AG10803 (cell line): ENCODE results near the gene HOXC4.

Experiments used
- DNase-seq: peaks from one replicate; pipeline ENCODE4 v3.0.0; 2010; ENCODE audit warnings: low read depth
- H3K4me3 ChIP-seq: 2 replicates; pipeline ENCODE4 v1.5.1; 2011; ENCODE audit warnings: mild to moderate bottlenecking, low read length, control low read depth
- TF ChIP-seq, protein P1 (sequence below): conservative IDR thresholded peaks from 2 replicates; pipeline ENCODE4 v1.5.1; 2011; ENCODE audit warnings: mild to moderate bottlenecking, low read length, control low read depth, inconsistent platforms

The HOXC4 gene

DNA sequence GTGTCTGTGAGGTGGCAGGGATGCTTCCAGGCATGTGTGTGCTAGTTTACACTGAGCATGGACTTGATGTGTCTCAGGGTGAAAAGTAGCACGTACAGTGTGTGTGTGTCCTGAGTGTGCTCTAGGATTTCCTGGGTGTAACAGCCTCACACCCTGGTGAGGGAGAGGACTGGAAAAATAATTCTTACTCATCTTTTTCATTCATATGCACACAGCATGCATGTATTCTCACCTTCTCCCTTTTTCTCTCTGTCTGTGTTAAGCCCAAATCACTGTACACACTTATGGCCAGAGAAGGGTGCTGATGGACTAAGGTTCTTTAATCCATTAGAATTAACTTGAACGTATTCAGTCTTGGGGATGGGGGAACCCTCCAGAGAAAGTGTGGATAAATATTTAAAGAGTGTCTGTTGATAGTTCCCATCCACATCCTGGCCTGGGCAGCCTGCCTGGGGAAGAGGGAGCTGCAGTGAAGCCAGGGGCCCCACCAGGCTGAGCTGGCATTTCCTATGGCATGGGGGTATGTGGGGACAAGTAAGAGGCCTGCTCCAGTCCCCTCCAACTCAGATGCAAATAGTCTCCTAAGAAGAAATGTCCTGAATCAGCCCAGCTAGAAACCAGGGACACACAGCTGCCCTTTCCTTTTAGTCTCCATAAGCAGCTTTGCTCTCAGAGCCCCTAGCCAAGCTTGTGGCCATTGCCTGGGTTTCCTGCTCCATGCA, 45.9 kb upstream of the HOXC4 start:
- TF ChIP-seq, protein P1, sequence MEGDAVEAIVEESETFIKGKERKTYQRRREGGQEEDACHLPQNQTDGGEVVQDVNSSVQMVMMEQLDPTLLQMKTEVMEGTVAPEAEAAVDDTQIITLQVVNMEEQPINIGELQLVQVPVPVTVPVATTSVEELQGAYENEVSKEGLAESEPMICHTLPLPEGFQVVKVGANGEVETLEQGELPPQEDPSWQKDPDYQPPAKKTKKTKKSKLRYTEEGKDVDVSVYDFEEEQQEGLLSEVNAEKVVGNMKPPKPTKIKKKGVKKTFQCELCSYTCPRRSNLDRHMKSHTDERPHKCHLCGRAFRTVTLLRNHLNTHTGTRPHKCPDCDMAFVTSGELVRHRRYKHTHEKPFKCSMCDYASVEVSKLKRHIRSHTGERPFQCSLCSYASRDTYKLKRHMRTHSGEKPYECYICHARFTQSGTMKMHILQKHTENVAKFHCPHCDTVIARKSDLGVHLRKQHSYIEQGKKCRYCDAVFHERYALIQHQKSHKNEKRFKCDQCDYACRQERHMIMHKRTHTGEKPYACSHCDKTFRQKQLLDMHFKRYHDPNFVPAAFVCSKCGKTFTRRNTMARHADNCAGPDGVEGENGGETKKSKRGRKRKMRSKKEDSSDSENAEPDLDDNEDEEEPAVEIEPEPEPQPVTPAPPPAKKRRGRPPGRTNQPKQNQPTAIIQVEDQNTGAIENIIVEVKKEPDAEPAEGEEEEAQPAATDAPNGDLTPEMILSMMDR = no peak

DNA sequence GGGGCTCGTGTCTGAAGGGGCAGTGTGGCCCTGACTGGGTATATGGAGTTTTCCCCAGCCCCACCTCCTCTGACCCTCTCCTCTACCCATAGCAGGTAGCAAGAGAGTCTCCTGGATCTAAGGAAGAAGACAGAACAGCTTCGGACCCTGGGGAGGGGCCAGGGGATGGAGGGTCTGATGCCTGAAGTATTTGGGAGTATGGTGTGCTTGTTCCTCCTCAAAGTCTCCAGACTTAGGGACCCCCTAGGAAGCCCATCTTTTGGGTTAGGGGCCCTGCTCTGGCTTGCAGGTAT, 45.4 kb upstream of the HOXC4 start:
- peak overlapping the region; percentile 98 for H3K4me3 ChIP-seq
- TF ChIP-seq, protein P1 = no peak
- DNase-seq = no peak

More for the DNA sequence above, 45.9 kb upstream of the HOXC4 start:
- H3K4me3 ChIP-seq = peak overlapping the region; percentile 98
- DNase-seq = no peak

DNA sequence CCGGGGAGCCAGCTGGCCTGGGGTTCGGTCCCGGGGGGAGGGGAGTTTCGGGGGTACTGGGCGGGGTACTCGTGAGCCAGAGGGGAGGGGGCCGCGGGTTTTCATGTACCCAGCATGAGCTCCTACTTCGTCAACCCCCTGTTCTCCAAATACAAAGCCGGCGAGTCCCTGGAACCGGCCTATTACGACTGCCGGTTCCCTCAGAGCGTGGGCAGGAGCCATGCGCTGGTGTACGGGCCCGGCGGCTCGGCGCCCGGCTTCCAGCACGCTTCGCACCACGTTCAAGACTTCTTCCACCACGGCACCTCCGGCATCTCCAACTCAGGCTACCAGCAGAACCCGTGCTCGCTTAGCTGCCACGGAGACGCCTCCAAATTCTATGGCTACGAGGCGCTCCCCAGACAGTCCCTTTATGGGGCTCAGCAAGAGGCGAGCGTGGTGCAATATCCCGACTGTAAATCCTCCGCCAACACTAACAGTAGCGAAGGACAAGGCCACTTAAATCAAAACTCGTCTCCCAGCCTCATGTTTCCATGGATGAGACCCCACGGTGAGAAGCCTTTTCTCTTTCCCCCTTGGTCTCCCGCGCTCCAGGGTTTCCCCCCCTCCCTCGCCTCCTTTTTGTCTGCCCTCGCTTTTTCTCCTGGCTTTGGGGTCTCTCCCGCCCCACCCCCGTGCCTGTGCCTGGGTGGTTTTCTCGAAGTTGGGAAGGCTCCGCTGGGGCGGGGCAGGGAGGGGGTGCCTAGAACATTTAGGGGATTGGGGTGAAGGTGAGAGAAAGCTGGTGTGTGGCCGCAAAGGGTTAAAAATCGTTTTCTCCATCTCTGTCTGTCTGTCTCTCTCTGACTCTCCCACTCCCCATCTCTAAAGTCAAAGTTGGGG, 44.2 kb upstream of the HOXC4 start:
- H3K4me3 ChIP-seq = peak overlapping the region; percentile 98
- TF ChIP-seq, protein P1 = no peak
- no peak for DNase-seq

DNA sequence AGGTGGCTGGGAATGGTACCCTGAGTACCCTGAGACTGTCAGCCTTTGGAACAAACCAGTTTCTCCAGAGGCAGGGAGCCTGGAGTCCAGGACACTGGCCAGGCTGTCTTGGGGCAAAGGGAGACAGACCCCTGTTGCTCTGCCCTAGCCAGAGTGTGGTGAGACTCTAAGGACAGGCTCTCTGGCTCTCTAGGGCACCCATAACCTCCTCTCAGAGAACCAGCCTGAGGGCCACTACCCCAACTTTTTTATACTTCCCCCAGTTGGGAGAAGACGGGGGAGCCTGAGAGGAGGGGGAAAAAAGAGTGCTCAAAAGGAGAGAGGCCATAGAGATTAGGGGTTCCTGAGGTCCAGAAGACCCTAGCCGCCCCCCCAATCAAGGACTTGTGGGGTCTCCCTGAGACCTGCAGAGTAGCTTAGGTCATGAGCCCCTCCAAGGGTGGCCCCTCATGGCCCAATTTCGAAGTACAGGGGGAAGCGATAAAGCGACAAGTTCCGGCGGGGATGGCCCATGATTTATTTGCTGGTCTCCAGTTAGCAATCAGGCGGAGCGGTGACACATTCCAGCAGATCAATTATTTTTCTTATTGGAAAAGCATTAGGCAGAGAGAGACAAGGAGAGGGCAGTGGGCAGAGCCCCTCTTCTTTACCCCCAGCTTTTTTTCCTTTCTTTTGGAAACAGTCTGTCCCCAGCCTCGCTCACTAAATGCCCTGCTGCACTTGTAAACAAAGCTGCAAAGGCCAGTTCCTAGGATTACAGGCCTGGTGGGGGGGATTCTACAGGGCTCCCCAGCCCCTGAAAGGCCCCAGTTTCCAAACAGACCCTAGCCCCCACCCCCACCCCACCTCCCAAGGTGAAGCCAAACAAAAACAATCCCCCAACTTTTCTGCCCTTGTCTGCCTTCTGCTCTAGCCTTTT, 43.3 kb upstream of the HOXC4 start:
- no peak for DNase-seq
- H3K4me3 ChIP-seq = peak overlapping the region; percentile 98
- TF ChIP-seq, protein P1 = no peak

DNA sequence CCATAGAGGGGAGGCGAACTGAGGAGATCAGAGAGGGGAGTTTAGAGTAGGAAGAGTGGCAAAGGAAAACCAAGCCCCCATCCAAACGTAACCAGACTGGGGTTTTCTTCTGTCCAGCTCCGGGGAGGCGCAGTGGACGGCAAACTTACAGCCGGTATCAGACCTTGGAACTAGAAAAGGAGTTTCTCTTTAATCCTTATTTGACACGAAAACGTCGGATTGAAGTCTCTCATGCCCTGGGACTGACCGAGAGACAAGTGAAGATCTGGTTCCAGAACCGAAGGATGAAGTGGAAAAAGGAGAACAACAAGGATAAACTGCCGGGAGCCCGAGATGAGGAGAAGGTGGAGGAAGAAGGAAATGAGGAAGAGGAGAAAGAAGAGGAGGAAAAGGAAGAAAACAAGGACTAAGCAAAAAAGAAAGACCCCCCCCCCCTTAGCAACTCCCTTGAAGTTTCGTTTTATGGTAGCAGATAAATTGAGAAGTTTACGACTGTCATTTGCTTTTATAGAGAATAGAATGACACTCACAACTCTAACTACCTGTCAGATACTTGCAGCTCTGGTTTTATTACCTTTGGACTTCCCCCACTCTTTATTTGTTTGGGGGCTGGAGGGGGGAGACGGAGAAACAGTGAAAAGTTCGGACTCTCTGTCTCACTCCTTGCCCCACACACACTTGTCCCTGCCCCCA, 42.5 kb upstream of the HOXC4 start:
- no peak for DNase-seq
- TF ChIP-seq, protein P1 = no peak
- H3K4me3 ChIP-seq = peak overlapping the region; percentile 98

DNA sequence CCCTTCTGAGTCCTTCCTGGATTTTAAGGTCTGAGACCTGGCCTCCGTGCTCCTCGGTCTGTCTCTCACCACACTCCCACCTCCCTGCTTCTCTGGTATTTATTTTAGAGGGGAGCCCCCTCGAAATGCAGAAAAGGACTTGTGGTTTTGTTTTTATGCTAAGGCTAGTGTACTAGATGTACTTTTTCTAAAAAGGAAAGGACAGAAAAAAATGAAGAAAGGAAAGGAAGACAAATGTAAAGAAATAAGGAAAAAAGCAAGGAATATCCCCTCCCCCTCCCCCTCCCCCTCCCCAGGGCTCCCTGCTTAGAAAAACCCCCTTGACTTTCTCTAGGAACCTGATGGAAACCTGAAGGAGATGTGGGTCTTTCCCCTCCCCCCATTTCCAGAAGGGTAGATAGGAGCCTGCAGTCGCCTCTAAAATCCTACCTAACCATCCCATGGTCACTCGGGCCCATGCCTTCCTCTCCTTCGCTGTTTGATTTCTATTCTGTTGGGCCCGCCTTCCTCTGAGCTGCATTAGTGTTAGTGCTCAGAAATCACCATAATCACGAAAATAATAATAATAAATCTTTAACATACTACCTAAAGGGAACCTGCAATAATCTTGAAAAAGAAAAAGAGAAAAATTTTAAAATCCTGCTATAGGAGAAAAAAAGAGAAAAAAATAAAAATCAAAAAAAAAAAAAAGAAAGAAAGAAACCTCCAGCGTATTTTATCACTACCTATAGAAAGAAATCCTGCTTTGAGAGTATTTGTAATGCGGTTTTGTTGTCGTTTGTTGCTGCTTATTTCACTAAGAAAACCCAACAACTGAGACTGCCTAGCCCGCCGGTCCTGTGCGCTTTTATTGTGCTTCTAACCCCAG, 41.7 kb upstream of the HOXC4 start:
- TF ChIP-seq, protein P1 = no peak
- peak overlapping the region; percentile 98 for H3K4me3 ChIP-seq
- DNase-seq = no peak
